Left kidney (tissue), 2 donors: ENCODE data around the gene ICAM5. TPM values are rescaled to one million over a fixed set of nuclear protein-coding genes. Genes with fewer than 3 reads are reported as not detected.
A peak's percentile ranks its signal among the peaks of the same experiment; 100 is the strongest.
"Not testable (repeated sequence)": the region's sequence is repeated elsewhere in the genome, so short reads cannot be mapped to it uniquely, and the experiment has no call there.

Experiments
- DNase-seq: peaks from one replicate; pipeline ENCODE4 v3.0.0-alpha.2; 2013
- polyA plus RNA-seq: library from polyadenylated mRNA; unstranded; fragments of 120-200 nt; gene quantifications from one replicate; pipeline ENCODE4 v1.2.1, GENCODE V29; 2013; ENCODE audit not compliant: insufficient read length

ICAM5 gene
- polyA plus RNA-seq, 1 donor: 0.08 TPM

DNA sequence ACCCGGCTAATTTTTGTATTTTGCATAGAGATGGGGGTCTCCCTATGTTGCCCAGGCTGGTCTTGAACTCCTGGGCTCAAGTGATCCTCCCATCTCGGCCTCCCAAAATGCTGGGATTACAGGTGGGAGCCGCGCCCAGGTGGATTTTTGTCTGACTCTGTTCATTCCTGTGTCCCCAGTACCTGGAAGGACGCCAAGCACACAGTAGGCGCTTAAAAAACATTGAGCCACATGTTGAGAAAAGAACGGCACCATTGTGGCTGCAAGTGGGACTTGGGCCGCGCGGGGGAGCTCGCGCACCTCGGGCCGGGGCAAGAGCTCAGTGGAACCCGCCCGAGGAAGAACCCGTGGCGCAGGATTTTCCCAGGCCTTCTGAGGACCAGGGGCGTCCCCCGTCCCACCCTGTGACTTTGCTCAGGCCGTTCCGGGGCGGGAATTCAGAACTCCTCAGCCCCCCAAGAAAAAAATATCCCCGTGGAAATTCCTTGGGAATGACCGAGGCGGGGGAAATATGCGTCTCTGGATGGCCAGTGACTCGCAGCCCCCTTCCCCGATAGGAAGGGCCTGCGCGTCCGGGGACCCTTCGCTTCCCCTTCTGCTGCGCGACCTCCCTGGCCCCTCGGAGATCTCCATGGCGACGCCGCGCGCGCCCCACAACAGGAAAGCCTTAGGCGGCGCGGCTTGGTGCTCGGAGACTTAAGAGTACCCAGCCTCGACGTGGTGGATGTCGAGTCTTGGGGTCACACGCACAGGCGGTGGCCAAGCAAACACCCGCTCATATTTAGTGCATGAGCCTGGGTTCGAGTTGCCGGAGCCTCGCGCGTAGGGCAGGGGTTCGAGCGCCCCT lies 20.2 kb upstream of the ICAM5 start:
- DNase-seq: no peak

DNA sequence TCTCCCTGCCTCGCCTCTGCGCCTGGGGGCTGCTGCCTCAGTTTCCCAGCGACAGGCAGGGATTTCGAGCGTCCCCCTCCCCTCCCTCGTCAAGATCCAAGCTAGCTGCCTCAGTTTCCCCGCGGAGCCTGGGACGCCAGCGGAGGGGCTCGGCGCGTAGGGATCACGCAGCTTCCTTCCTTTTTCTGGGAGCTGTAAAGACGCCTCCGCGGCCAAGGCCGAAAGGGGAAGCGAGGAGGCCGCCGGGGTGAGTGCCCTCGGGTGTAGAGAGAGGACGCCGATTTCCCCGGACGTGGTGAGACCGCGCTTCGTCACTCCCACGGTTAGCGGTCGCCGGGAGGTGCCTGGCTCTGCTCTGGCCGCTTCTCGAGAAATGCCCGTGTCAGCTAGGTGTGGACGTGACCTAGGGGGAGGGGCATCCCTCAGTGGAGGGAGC lies 19.6 kb upstream of the ICAM5 start:
- DNase-seq: no peak

GRCh38 chr19:10270616-10271394 lies 18.9 kb upstream of the ICAM5 start, which contains the start of gene ICAM1:
Gene ICAM1, plus strand, starts transcription at chr19:10271120. Its CDS starts 40 bp downstream, at chr19:10271160.
- DNase-seq: no peak

DNA sequence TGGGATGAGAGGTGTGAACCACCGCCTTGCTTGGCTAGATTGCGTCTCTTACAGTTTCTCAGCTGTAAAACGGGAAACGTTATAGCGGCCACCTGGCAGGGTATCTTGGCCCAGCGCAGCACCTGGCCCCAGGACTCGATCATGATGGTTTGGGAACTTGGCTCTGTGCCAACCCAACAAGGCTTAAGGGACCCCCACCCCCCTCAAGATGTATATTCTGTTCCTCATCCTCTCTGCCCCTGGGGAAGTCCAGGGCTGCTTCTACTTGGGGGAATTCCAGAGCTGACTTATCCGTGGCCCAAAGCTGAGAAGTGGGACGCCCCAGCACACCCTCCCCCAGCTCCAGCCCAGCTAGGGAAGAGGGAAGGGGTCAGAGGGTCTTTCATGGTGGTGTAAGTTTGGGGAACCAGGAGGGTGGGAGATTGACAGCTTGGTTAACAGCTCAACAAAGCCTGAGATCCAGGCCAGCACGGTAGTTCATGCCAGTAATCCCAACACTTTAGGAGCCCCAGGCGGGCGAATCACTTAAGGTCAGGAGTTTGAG lies 18.1 kb upstream of the ICAM5 start:
- no peak for DNase-seq

GRCh38 chr19:10274589-10274988 lies 15.2 kb upstream of the ICAM5 start:
- no peak for DNase-seq

- no peak for DNase-seq
Observed at GRCh38 chr19:10277795-10278589, 11.8 kb upstream of the ICAM5 start.

- no peak for DNase-seq
Observed at GRCh38 chr19:10278935-10279334, 10.8 kb upstream of the ICAM5 start.

DNA sequence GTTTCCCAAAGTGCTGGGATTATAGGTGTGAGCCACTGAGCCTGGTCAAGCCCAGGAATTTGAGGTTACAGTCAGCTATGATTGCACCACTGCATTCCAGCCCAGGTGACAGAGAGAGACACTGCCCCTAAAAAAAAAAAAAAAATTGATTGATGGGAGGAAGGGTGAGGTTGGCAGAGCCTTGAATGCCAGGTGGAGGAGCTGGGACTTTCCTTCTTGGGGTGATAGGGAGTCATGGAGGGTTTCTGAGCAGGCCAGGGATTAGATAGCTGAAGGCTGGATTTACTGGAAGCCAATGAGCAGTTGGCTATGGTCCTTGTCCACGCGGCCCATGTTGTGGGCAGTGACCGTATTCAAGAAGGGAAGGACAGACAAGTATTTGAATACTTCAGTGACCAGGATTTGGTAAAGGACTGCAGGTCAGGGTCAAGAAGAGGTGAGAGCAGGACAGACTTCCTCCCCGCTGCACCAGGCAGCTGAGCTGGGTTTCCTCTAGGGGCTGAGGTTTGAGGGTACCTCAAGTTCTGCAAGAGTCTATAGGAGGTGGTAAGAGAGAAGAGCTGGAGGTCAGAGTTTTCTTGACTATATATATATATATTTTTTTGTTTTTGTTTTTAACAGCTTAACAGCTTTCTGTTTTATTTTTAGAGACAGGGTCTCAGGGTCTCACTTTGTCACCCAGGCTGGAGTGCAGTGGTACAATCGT lies 9.9 kb upstream of the ICAM5 start:
- DNase-seq: no peak

DNA sequence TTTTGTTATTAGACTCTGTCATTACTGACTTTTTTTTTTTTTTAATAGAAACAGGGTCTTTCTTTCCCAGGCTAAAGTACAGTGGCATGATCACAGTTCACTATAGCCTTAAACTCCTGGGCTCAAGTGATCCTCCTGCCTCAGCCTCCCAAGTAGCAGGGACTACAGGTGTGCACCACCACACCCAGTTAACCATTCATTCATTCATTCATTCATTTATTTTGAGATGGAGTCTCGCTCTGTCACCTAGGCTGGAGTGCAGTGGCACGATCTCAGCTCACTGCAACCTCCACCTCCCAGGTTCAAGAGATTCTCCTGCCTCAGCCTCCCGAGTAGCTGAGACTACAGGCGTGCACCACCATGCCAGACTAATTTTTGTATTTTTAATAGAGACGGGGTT lies 7.7 kb upstream of the ICAM5 start:
- DNase-seq: not testable (repeated sequence)

- no peak for DNase-seq
Observed at GRCh38 chr19:10283301-10284064, 6.3 kb upstream of the ICAM5 start.

GRCh38 chr19:10284065-10284959 lies 5.4 kb upstream of the ICAM5 start:
- no peak for DNase-seq

- DNase-seq: no peak
Observed at GRCh38 chr19:10284960-10285278, 4.8 kb upstream of the ICAM5 start.

- DNase-seq: no peak
Observed at GRCh38 chr19:10285393-10285792, 4.4 kb upstream of the ICAM5 start.

GRCh38 chr19:10286803-10287737 lies 2.7 kb upstream of the ICAM5 start, which contains the start of gene ICAM4:
Gene ICAM4, plus strand, starts transcription at chr19:10286955. Its CDS starts 58 bp downstream, at chr19:10287013.
- peak; percentile 81 for DNase-seq

DNA sequence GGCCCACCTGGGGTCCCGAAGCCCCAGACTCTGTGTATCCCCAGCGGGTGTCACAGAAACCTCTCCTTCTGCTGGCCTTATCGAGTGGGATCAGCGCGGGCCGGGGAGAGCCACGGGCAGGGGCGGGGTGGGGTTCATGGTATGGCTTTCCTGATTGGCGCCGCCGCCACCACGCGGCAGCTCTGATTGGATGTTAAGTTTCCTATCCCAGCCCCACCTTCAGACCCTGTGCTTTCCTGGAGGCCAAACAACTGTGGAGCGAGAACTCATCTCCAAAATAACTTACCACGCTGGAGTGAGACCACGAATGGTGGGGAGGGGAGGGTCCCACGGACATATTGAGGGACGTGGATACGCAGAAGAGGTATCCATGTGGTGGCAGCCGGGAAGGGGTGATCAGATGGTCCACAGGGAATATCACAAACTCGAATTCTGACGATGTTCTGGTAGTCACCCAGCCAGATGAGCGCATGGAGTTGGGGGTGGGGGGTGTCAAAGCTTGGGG lies 1.0 kb upstream of the ICAM5 start:
- no peak for DNase-seq

DNA sequence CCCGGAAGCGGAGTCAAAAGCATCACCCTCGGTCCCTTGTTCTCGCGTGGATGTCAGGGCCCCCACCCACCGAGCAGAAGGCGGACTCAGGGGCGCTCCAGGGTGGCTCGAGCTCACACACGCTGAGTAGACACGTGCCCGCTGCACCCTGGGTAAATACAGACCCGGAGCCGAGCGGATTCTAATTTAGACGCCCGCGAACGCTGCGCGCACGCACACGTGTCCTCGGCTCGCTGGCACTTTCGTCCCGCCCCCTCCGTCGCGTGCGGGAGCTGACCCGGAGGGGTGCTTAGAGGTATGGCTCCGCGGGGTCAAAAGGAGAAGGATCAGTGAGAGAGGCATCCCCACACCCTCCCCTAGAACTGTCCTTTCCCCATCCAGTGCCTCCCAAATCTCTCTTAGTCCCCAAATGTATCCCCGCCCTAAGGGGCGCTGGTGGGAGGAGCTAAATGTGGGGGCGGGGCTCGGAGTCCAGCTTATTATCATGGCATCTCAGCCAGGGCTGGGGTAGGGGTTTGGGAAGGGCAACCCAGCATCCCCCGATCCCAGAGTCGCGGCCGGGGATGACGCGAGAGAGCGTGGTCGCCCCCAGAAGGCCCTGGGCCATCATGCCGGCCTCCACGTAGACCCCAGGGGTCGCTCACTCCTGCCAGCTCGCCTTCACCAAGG lies 451 bp upstream of the ICAM5 start:
- DNase-seq: no peak

DNA sequence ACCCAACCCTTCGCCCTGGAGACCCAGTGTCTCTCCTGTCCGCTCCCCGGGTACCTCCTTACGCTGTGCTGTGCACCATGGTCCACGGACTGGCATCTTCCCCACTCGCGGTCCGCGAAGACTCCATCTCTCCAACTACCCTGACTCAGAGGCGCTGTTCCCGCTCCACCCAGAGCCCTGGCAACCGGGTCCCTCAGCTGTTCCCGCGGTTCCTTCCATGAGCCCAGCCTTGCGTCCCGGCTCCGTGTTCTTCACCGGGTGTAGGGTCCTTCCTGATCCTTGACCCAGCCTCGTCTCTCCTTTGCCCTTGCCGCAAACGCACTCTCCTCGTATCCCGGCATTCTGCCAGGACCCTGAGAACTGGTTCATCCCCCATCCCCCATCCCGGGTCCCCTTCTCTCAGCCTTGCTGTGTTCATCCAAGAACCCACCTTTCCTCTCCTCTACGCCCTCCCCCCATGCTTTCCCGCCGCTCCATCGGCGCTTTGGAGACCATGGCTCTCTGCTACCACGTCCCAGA lies 664 bp downstream of the ICAM5 start:
- no peak for DNase-seq
